Measurements from ENCODE around the gene GNB1L.

DNA sequence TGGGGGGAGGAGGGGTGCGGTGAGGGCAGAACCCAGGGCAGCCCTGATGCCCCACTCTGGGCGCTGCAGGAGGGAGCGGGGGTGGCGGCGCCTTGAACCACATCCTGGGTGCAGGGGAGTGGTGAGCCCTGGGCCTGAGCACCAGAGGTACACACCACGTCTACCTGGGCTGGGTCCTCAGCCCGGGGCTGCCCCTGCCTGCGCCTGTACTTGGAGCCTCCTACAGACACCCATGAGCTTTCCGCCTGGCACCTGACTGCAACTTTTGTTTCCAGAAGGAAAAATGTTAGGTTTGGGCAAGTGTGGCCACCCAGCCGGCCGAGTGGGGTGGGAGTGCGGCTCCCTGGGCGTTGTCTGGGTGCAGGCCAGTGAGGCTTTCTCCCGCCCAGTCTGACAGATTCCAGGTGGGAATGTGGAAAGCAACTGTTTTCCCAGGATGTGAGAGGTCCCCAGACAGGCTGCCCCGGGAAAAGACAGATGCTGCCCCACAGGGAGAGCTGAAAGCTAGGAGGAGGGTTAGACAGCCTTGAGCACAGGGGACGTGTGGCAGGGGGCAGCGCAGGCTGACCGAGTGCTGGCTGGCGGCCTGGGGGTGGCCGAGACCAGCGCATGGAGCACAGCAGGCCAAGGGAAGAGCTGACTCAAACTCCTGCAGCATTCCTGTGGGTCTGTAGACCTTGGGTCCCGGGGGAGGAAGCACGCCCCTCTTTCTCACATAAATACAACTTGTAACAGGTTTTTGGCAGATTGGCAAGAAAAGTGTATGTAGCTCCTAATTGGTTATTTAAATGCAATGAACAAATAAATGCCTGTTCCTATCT lies 44.1 kb downstream of the GNB1L start:
- TF ChIP-seq GATA2 (IDR thresholded peaks at IDR 0.05; ENCODE audit: low read depth, low read length) (no peak), GATA3 (IDR thresholded peaks at IDR 0.05; ENCODE audit: low read depth, low read length) (no peak)

Measured in SH-SY5Y (cell line).